Measurements from ENCODE around the gene CKMT2.
A peak's percentile ranks its signal among the peaks of the same experiment; 100 is the strongest.

DNA sequence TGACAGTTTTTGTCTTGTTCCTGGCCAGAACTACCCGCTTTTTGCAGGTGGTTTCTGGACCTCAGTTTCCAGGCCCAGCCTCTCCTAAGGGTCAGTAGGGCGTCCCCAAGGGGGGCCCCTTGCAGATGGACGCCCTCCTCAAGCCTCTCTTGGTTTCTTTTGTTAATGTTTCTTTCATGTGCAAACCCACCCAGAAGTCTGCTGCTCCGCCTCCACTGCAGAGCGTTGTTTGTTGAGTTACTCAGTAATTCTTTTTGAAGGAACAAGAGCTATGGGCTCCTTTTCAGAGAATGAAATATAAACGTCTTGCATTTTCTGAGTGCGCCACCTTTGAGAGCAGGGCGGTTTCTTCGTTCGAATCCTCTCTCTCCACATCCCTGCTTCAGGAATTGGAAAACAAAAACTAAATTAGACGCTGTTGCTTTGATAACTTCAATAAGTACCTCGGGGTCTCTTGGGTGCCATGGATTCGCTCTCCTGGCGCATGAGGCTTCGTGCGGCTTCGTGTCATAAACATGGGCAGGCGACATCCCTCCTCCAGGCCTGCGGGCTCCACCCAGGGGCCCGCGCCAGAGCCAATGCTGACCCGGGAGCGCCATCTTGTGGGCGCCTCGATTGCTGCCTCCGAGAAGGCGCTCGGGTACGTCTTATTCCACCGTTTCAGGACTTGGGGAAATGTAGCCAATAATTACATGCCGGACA lies 38.3 kb upstream of the CKMT2 start:
- TF ChIP-seq, protein P1, sequence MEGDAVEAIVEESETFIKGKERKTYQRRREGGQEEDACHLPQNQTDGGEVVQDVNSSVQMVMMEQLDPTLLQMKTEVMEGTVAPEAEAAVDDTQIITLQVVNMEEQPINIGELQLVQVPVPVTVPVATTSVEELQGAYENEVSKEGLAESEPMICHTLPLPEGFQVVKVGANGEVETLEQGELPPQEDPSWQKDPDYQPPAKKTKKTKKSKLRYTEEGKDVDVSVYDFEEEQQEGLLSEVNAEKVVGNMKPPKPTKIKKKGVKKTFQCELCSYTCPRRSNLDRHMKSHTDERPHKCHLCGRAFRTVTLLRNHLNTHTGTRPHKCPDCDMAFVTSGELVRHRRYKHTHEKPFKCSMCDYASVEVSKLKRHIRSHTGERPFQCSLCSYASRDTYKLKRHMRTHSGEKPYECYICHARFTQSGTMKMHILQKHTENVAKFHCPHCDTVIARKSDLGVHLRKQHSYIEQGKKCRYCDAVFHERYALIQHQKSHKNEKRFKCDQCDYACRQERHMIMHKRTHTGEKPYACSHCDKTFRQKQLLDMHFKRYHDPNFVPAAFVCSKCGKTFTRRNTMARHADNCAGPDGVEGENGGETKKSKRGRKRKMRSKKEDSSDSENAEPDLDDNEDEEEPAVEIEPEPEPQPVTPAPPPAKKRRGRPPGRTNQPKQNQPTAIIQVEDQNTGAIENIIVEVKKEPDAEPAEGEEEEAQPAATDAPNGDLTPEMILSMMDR (IDR thresholded peaks at IDR 0.05): peak; percentile 28 to 91
- TF ChIP-seq POLR2A (IDR thresholded peaks at IDR 0.05) (no peak), EP300 (IDR thresholded peaks at IDR 0.05) (no peak), POLR2AphosphoS5 (IDR thresholded peaks at IDR 0.05) (no peak)

All from suprapubic skin (tissue), 4 donors.